Measurements from ENCODE around the gene FRMD3.

The FRMD3 gene

DNA sequence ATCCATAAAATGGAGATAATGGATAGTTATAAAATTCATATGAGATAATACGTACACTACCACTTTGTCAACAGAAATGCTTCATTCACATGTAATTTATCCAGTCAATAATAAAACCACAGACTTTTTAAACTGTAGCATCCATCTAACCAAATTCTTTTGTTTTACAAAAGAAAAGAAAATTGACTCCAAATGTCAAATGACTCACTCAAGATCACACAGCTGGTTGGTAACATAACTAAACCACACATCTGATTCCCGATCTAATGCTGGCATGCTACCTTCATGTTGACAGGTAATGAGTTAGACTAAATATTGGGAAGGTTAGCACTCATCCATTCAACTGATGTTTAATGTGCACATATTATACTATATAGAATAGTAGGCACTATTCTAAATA, 4.9 kb downstream of the FRMD3 start:
- Histone ChIP-seq H3K9me3 (ENCODE audit: insufficient read depth, low read depth, low read length) (no peaks in the 10 kb centered on the region), H4K20me1 (ENCODE audit: insufficient read depth, low read length, poor library complexity, severe bottlenecking) (no peaks in the 10 kb centered on the region), H3K4me3 (ENCODE audit: low read length, poor library complexity, severe bottlenecking) (no peak overlapping the region), H3K4me2 (ENCODE audit: low read depth, low read length, poor library complexity, severe bottlenecking) (no peak overlapping the region), H3K27me3 (ENCODE audit: insufficient read depth, low read length, poor library complexity, severe bottlenecking) (no peaks in the 10 kb centered on the region), H3K79me2 (ENCODE audit: insufficient read depth, low read length) (no peaks in the 10 kb centered on the region), H3K9me2 (replicated peaks; ENCODE audit: low read depth, low read length) (no peaks in the 10 kb centered on the region), H3F3A (ENCODE audit: low read depth) (no peaks in the 10 kb centered on the region), H3K9ac (ENCODE audit: low read depth, low read length, poor library complexity, severe bottlenecking) (no peak overlapping the region), H3K4me1 (ENCODE audit: insufficient read depth, low read length, poor library complexity, severe bottlenecking) (no peaks in the 10 kb centered on the region), H2AFZ (ENCODE audit: low read length) (no peak overlapping the region), H3K36me3 (ENCODE audit: insufficient read depth, low read length) (no peaks in the 10 kb centered on the region)
- TF ChIP-seq, protein P1, sequence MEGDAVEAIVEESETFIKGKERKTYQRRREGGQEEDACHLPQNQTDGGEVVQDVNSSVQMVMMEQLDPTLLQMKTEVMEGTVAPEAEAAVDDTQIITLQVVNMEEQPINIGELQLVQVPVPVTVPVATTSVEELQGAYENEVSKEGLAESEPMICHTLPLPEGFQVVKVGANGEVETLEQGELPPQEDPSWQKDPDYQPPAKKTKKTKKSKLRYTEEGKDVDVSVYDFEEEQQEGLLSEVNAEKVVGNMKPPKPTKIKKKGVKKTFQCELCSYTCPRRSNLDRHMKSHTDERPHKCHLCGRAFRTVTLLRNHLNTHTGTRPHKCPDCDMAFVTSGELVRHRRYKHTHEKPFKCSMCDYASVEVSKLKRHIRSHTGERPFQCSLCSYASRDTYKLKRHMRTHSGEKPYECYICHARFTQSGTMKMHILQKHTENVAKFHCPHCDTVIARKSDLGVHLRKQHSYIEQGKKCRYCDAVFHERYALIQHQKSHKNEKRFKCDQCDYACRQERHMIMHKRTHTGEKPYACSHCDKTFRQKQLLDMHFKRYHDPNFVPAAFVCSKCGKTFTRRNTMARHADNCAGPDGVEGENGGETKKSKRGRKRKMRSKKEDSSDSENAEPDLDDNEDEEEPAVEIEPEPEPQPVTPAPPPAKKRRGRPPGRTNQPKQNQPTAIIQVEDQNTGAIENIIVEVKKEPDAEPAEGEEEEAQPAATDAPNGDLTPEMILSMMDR (conservative IDR thresholded peaks at IDR 0.05; ENCODE audit: low read length): no peak
- no peak for TF ChIP-seq EZH2phosphoT487 (IDR thresholded peaks at IDR 0.05; ENCODE audit: borderline replicate concordance)

DNA sequence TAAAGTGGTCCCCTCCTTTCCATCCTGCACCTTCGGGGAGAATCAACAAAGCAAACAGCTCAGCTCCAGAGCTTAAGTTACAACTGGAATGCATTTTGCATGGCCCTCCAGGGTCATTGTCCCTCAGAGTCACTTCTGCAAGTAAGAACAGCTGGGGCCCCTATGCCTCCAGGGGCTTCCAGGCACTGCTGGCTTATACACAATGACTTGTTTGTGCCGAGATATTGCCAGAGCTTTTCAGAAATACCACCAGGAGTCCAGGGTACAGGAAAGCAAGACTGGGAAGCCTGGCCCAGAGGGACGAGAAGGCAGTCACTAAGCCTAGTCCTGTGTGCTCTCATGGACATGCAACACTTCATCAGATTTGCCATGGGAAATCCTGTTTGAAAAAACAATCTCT, 11.3 kb downstream of the FRMD3 start:
- no peak overlapping the region for H3K4me2 ChIP-seq (ENCODE audit: low read depth, low read length, poor library complexity, severe bottlenecking)
- H3K9me3 ChIP-seq (ENCODE audit: insufficient read depth, low read depth, low read length): no peaks in the 10 kb centered on the region
- no peak overlapping the region for H2AFZ ChIP-seq (ENCODE audit: low read length)
- no peak overlapping the region for H3K4me3 ChIP-seq (ENCODE audit: low read length, poor library complexity, severe bottlenecking)
- no peaks in the 10 kb centered on the region for H3K4me1 ChIP-seq (ENCODE audit: insufficient read depth, low read length, poor library complexity, severe bottlenecking)
- no peaks in the 10 kb centered on the region for H3K27me3 ChIP-seq (ENCODE audit: insufficient read depth, low read length, poor library complexity, severe bottlenecking)
- no peaks in the 10 kb centered on the region for H3F3A ChIP-seq (ENCODE audit: low read depth)
- H3K79me2 ChIP-seq (ENCODE audit: insufficient read depth, low read length): no peaks in the 10 kb centered on the region
- no peak overlapping the region for H3K9ac ChIP-seq (ENCODE audit: low read depth, low read length, poor library complexity, severe bottlenecking)
- no peaks in the 10 kb centered on the region for H4K20me1 ChIP-seq (ENCODE audit: insufficient read depth, low read length, poor library complexity, severe bottlenecking)
- H3K9me2 ChIP-seq (replicated peaks; ENCODE audit: low read depth, low read length): no peaks in the 10 kb centered on the region
- H3K36me3 ChIP-seq (ENCODE audit: insufficient read depth, low read length): no peaks in the 10 kb centered on the region
- TF ChIP-seq EZH2phosphoT487 (IDR thresholded peaks at IDR 0.05; ENCODE audit: borderline replicate concordance): no peak
- TF ChIP-seq, protein P1 (conservative IDR thresholded peaks at IDR 0.05; ENCODE audit: low read length): no peak

DNA sequence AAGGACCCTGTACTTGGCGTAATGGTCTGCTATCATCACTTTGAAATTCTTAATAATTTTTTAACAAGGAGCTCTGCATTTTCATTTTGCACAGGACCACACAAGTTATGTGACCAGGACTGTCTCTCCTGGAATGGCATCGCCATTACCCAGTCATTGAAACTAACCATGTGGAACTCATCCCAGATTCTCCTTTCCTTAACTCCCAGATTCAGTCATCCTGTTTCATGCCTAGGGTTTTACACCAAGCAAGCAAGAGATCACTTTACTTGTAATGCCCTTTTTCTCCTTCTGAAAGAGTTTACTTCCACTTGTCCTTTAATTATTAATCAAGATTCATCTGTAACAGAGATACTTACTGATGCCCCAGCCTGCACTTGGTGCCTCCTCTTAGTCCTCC, 12.0 kb downstream of the FRMD3 start:
- H3K36me3 ChIP-seq (ENCODE audit: insufficient read depth, low read length): no peaks in the 10 kb centered on the region
- H3K9me2 ChIP-seq (replicated peaks; ENCODE audit: low read depth, low read length): no peaks in the 10 kb centered on the region
- no peaks in the 10 kb centered on the region for H4K20me1 ChIP-seq (ENCODE audit: insufficient read depth, low read length, poor library complexity, severe bottlenecking)
- no peaks in the 10 kb centered on the region for H3K27me3 ChIP-seq (ENCODE audit: insufficient read depth, low read length, poor library complexity, severe bottlenecking)
- H3K4me3 ChIP-seq (ENCODE audit: low read length, poor library complexity, severe bottlenecking): no peak overlapping the region
- TF ChIP-seq EZH2phosphoT487 (IDR thresholded peaks at IDR 0.05; ENCODE audit: borderline replicate concordance): no peak
- TF ChIP-seq, protein P1 (conservative IDR thresholded peaks at IDR 0.05; ENCODE audit: low read length): no peak
- no peaks in the 10 kb centered on the region for H3K4me1 ChIP-seq (ENCODE audit: insufficient read depth, low read length, poor library complexity, severe bottlenecking)
- H3K4me2 ChIP-seq (ENCODE audit: low read depth, low read length, poor library complexity, severe bottlenecking): no peak overlapping the region
- H3K9ac ChIP-seq (ENCODE audit: low read depth, low read length, poor library complexity, severe bottlenecking): no peak overlapping the region
- no peaks in the 10 kb centered on the region for H3K79me2 ChIP-seq (ENCODE audit: insufficient read depth, low read length)
- H3F3A ChIP-seq (ENCODE audit: low read depth): no peaks in the 10 kb centered on the region
- no peaks in the 10 kb centered on the region for H3K9me3 ChIP-seq (ENCODE audit: insufficient read depth, low read depth, low read length)
- H2AFZ ChIP-seq (ENCODE audit: low read length): no peak overlapping the region
